Prostate gland (tissue), 2 donors: ENCODE results near the gene RAPGEF4. TPM values are rescaled to one million over a fixed set of nuclear protein-coding genes. Genes with fewer than 3 reads are reported as not detected.

Source experiments
- DNase-seq: peaks from one replicate; pipeline ENCODE4 v3.0.0-alpha.2; 2019; ENCODE audit warnings: low spot score
- H3K27ac ChIP-seq, 2 donors: fragments of 200-600 bp; sonication (generic); 2 replicates each; pipeline ENCODE4 v1.5.1; 2017 to 2019
- H3K27me3 ChIP-seq: fragments of 200-600 bp; sonication (generic); replicated peaks from 2 replicates; pipeline ENCODE4 v1.5.1; 2019; ENCODE audit not compliant: insufficient read depth
- H3K36me3 ChIP-seq, 2 donors: fragments of 200-600 bp; sonication (generic); 1 replicate in 1 of 2; 2 replicates in 1 of 2; pipeline versions ENCODE4 v1.5.1 to v1.8.1; 2017 to 2019
- H3K4me1 ChIP-seq: fragments of 200-600 bp; sonication (generic); replicated peaks from 2 replicates; pipeline ENCODE4 v1.5.1; 2019
- H3K4me3 ChIP-seq, 2 donors: fragments of 200-600 bp; sonication (generic); 2 replicates each; pipeline ENCODE4 v1.5.1; 2017 to 2019
- H3K9me3 ChIP-seq: fragments of 200-600 bp; sonication (generic); 2 replicates; pipeline ENCODE4 v1.5.1; 2017
- POLR2A ChIP-seq: fragments of 450-650 bp; IDR thresholded peaks from one replicate; pipeline ENCODE4 v1.6.1; 2016; ENCODE audit warnings: antibody characterized with exemption, mild to moderate bottlenecking
- POLR2AphosphoS5 ChIP-seq: sonication (generic); formaldehyde crosslinking; IDR thresholded peaks from one replicate; pipeline ENCODE4 v1.6.1; 2017; ENCODE audit warnings: antibody characterized with exemption
- WGBS: methylation state at CpG from one replicate; pipeline ENCODE4 v1.1.5; 2018; 5-methylcytosine and 5-hydroxymethylcytosine counted together
- intact Hi-C: fragments of 100-400 bp; cut with DNase I; formaldehyde crosslinking; loops from one replicate; pipeline ENCODE4 v1.14.2; 2022
- total RNA-seq, 2 donors: library from RNA; depleted of rRNA; stranded (reverse); fragments of >200 nt; gene quantifications; one replicate each; pipeline ENCODE4 v1.1.0, GENCODE V29; 2016
- TF ChIP-seq, protein P1 (sequence below), 4 experiments: fragments of 200-600 bp in 2 of 4; fragments of 450-650 bp in 2 of 4; sonication (generic) in 2 of 4; IDR thresholded peaks; 1 replicate in 3 of 4; 2 replicates in 1 of 4; pipeline ENCODE4 v1.5.1; 2016 to 2019; ENCODE audit warnings: antibody characterized with exemption in 4 of 4, mild to moderate bottlenecking in 2 of 4, moderate library complexity in 2 of 4

The RAPGEF4 gene
- total RNA-seq, 2 donors from 2014 or later = 7.3 to 31.0 TPM

DNA sequence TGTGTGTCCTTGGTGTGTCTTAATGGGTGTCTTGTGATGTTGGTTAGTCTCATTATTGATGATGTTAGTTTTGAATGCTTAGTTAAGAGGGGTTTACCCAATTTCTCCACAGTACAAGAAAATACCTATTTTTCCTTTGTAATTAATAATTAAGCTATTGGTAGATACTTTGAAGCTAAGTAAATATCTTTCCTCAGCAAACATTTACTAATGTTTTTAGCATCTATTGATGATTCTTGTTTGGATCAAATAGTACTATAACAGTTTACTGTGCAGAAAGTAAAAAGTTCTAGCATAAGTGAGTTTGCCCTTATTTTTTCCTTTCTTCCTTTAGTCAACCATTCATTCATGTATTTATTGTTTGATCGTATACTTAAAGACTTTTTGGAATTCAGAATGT lies 359.1 kb downstream of the RAPGEF4 start:
- Histone ChIP-seq H3K9me3 (no peaks in the 10 kb centered on the region), H3K27ac (no peak overlapping the region), H3K27me3 (no peaks in the 10 kb centered on the region), H3K36me3 (no peaks in the 10 kb centered on the region), H3K4me1 (no peaks in the 10 kb centered on the region), H3K4me3 (no peak overlapping the region)
- 82% methylated on average over 1 of the region's 1 CpG for WGBS
- no peak for DNase-seq
- TF ChIP-seq, protein P1, sequence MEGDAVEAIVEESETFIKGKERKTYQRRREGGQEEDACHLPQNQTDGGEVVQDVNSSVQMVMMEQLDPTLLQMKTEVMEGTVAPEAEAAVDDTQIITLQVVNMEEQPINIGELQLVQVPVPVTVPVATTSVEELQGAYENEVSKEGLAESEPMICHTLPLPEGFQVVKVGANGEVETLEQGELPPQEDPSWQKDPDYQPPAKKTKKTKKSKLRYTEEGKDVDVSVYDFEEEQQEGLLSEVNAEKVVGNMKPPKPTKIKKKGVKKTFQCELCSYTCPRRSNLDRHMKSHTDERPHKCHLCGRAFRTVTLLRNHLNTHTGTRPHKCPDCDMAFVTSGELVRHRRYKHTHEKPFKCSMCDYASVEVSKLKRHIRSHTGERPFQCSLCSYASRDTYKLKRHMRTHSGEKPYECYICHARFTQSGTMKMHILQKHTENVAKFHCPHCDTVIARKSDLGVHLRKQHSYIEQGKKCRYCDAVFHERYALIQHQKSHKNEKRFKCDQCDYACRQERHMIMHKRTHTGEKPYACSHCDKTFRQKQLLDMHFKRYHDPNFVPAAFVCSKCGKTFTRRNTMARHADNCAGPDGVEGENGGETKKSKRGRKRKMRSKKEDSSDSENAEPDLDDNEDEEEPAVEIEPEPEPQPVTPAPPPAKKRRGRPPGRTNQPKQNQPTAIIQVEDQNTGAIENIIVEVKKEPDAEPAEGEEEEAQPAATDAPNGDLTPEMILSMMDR (IDR thresholded peaks at IDR 0.05) = no peak
- TF ChIP-seq POLR2AphosphoS5 = no peak
- TF ChIP-seq POLR2A = no peak
- intact Hi-C loops = loop anchor here (5.0 kb wide), 1 partner anchor 113 kb away; no protein-coding TSS in a partner anchor

DNA sequence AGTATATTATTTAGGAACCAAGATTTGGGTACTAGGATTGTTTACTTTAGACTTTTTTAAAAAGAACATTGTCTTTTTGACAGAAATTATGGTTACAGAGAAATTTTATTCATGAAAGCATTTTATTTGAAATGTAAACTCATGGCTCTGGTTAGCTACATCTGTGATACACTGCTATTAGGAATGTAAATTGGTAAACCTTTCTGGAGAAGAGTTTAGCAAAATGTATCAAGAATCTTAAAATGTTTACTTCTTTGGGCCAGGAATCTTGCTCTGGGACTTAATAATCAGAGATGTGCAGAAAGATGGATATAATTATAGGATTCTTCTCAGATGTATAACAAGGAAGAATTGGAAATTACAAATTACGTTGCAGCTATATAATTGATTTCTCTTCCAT lies 359.7 kb downstream of the RAPGEF4 start:
- DNase-seq = no peak
- Histone ChIP-seq H3K9me3 (no peaks in the 10 kb centered on the region), H3K36me3 (no peaks in the 10 kb centered on the region), H3K4me1 (no peaks in the 10 kb centered on the region), H3K4me3 (no peak overlapping the region), H3K27me3 (no peaks in the 10 kb centered on the region), H3K27ac (no peak overlapping the region)
- WGBS = 97% methylated on average over 1 of the region's 1 CpG
- TF ChIP-seq, protein P1 (IDR thresholded peaks at IDR 0.05) = no peak
- TF ChIP-seq POLR2A (no peak), POLR2AphosphoS5 (no peak)
- intact Hi-C loops = no loop called here

DNA sequence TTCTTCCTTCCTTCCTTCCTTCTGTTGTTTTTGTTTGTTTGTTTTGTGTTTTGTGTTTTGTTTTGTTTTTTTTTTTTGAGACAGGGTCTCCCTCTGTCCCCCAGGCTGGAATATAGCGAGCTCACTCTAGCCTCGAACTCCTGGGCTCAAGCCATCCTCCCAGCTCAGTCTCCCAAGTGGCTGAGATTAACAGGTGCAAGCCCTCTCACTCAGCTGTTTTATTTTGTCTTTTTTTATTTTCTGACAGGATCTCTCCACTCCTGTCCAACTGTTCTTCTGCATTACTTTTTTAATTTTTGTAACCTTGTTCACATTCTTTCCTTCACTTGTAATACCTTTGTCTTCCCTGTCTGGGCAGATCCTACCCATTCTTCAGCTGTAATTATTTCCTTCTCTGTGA lies 363.6 kb downstream of the RAPGEF4 start:
- 93% methylated on average over 2 of the region's 2 CpGs for WGBS
- no peak for DNase-seq
- intact Hi-C loops = no loop called here
- no peak overlapping the region for H3K4me3 ChIP-seq
- no peaks in the 10 kb centered on the region for H3K9me3 ChIP-seq
- H3K4me1 ChIP-seq = no peaks in the 10 kb centered on the region
- no peak overlapping the region for H3K27ac ChIP-seq
- H3K27me3 ChIP-seq = no peaks in the 10 kb centered on the region
- H3K36me3 ChIP-seq = no peaks in the 10 kb centered on the region
- TF ChIP-seq, protein P1 (IDR thresholded peaks at IDR 0.05) = no peak
- TF ChIP-seq POLR2AphosphoS5 (no peak), POLR2A (no peak)

DNA sequence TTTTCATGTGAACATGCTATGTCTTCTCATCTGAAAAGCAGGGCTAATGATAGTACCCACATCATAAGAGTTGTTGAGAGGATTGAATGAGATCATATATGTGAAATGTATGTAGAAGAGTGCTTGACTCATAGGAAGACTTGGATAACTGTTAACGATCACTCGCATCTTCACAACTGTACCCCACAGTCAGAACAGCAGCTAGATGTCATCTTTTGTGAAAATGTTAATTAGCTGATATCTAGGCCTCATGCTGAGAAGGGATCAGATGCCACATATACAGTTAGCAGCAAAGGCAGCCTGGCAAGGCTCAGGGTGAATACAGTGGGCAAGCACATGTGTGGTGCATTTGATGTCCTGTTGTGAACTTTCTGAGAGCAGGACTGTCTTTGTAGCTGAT lies 364.2 kb downstream of the RAPGEF4 start:
- TF ChIP-seq, protein P1 (IDR thresholded peaks at IDR 0.05) = no peak
- TF ChIP-seq POLR2AphosphoS5 (no peak), POLR2A (no peak)
- intact Hi-C loops = no loop called here
- no peaks in the 10 kb centered on the region for H3K9me3 ChIP-seq
- H3K4me1 ChIP-seq = no peaks in the 10 kb centered on the region
- H3K27me3 ChIP-seq = no peaks in the 10 kb centered on the region
- H3K27ac ChIP-seq = no peak overlapping the region
- no peak overlapping the region for H3K4me3 ChIP-seq
- DNase-seq = no peak
- 93% methylated on average over 2 of the region's 2 CpGs for WGBS
- no peaks in the 10 kb centered on the region for H3K36me3 ChIP-seq

DNA sequence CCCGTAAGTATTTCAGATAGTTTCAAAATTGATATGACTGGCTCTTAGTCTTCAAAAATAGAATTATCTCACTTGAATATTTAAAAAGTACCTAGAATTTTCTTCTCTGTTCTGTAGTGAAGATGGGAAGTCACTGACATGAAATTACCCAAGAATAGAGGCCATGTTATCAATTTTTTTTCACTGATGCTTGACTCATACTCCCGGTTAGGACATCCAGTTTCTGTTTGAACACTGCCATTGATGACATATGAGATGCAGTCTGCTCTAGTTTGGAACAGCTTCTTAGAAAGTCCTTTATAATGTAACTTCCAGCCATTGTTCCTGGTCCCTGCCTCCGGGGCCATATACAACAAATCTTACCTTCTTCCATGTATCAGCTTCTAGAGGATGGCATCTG lies 366.0 kb downstream of the RAPGEF4 start:
- no peaks in the 10 kb centered on the region for H3K9me3 ChIP-seq
- WGBS = 68% methylated on average over 3 of the region's 3 CpGs
- no peak overlapping the region for H3K27ac ChIP-seq
- DNase-seq = no peak
- no peaks in the 10 kb centered on the region for H3K4me1 ChIP-seq
- no peaks in the 10 kb centered on the region for H3K27me3 ChIP-seq
- no peak overlapping the region for H3K4me3 ChIP-seq
- intact Hi-C loops = no loop called here
- TF ChIP-seq POLR2A (no peak), POLR2AphosphoS5 (no peak)
- TF ChIP-seq, protein P1 (IDR thresholded peaks at IDR 0.05) = no peak
- H3K36me3 ChIP-seq = no peaks in the 10 kb centered on the region
